DOHH2 (cell line): ENCODE measurements around the gene NTRK1.

Source experiments
- H3F3A ChIP-seq: fragments of 200-600 bp; sonication (generic), shearing (Covaris generic); 2 replicates; pipeline ENCODE4 v1.6.0; 2016; ENCODE audit warnings: antibody characterized with exemption, mild to moderate bottlenecking; ENCODE audit not compliant: control insufficient read depth, insufficient read depth
- H3K27ac ChIP-seq: fragments of 200-600 bp; sonication (generic); 2 replicates; pipeline ENCODE4 v1.5.1; 2014; ENCODE audit warnings: low read depth, mild to moderate bottlenecking, low read length, moderate library complexity
- H3K27me3 ChIP-seq: fragments of 200-600 bp; sonication (generic); 2 replicates; pipeline ENCODE4 v1.6.1; 2014; ENCODE audit warnings: mild to moderate bottlenecking, low read length, mixed read lengths; ENCODE audit not compliant: control insufficient read depth
- H3K36me3 ChIP-seq: fragments of 200-600 bp; sonication (generic); 2 replicates; pipeline ENCODE4 v1.6.1; 2014; ENCODE audit warnings: mild to moderate bottlenecking, low read length, moderate library complexity, mixed read lengths; ENCODE audit not compliant: control insufficient read depth
- H3K4me1 ChIP-seq: fragments of 200-600 bp; sonication (generic); 2 replicates; pipeline ENCODE4 v1.6.1; 2014; ENCODE audit warnings: mild to moderate bottlenecking, low read length, mixed read lengths; ENCODE audit not compliant: control insufficient read depth
- H3K4me2 ChIP-seq: fragments of 200-600 bp; sonication (generic); 2 replicates; pipeline ENCODE4 v1.6.0; 2014; ENCODE audit warnings: mild to moderate bottlenecking, low read length, moderate library complexity
- H3K4me3 ChIP-seq: fragments of 200-600 bp; sonication (generic); 2 replicates; pipeline ENCODE4 v1.5.1; 2014; ENCODE audit warnings: mild to moderate bottlenecking, low read length, mixed read lengths
- H3K79me2 ChIP-seq: fragments of 200-600 bp; sonication (generic); 2 replicates; pipeline ENCODE4 v1.6.1; 2014; ENCODE audit warnings: mild to moderate bottlenecking, low read length, mixed read lengths; ENCODE audit not compliant: control insufficient read depth
- H3K9me2 ChIP-seq: fragments of 200-600 bp; sonication (generic); replicated peaks from 2 replicates; pipeline ENCODE4 v1.6.1; 2014; ENCODE audit warnings: mild to moderate bottlenecking, low read length, mixed read lengths; ENCODE audit not compliant: control insufficient read depth
- H3K9me3 ChIP-seq: fragments of 200-600 bp; sonication (generic); 2 replicates; pipeline ENCODE4 v1.6.1; 2014; ENCODE audit warnings: antibody characterized with exemption, low read length, mixed read lengths; ENCODE audit not compliant: control insufficient read depth, insufficient read depth
- H4K20me1 ChIP-seq: fragments of 200-600 bp; sonication (generic); 2 replicates; pipeline ENCODE4 v1.6.0; 2014; ENCODE audit warnings: low read depth, mild to moderate bottlenecking, antibody characterized with exemption, low read length, moderate library complexity; ENCODE audit not compliant: control insufficient read depth, insufficient read depth
- EZH2phosphoT487 ChIP-seq: fragments of 200-600 bp; sonication (generic); IDR thresholded peaks from 2 replicates; pipeline ENCODE4 v1.6.1; 2017; ENCODE audit warnings: borderline replicate concordance, mild to moderate bottlenecking, antibody characterized with exemption, low read length, moderate library complexity, mixed read lengths
- TF ChIP-seq, protein P1 (sequence below): fragments of 200-600 bp; sonication (generic); IDR thresholded peaks from one replicate; pipeline ENCODE4 v1.5.1; 2014; ENCODE audit warnings: antibody characterized with exemption, mild to moderate bottlenecking, low read depth, low read length; ENCODE audit not compliant: poor library complexity, severe bottlenecking

The NTRK1 gene

DNA sequence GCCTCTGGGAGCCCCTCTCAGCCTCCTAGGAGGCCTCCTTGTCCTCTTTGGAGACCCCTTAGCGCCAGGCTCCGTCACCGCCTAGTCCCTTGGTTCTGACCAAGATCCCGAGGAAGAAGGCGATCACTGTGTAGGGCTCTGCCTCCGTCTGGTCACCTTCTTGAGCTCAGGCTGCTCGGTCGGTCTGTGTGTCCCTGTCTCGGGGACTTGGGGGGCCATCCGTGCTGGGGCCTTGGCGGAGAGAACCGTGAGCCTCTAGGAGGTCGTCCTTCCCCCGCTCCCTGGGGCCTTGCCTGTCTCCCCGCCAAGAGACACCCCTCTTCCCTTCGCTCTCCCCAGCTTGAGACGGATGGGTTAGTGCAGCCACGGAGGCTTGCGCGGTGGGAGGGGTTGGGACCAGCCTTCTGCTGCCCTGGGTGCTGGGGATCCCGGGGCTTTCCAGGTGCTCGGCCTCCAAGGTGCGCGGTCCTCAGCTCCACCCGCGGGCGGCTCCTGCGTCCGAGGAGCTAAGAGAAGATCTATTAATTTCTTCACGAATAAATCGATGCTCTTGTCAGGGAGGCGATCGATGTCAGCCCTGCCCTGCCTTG lies 1.0 kb upstream of the NTRK1 start:
- H4K20me1 ChIP-seq, result peaks cover 3% of the 10 kb centered on the region; the same call in 1 of the 2 replicates
- peaks cover 78% of the 10 kb centered on the region for H3K27me3 ChIP-seq
- H3K79me2 ChIP-seq, result no peaks in the 10 kb centered on the region
- no peak for TF ChIP-seq EZH2phosphoT487
- TF ChIP-seq, protein P1, sequence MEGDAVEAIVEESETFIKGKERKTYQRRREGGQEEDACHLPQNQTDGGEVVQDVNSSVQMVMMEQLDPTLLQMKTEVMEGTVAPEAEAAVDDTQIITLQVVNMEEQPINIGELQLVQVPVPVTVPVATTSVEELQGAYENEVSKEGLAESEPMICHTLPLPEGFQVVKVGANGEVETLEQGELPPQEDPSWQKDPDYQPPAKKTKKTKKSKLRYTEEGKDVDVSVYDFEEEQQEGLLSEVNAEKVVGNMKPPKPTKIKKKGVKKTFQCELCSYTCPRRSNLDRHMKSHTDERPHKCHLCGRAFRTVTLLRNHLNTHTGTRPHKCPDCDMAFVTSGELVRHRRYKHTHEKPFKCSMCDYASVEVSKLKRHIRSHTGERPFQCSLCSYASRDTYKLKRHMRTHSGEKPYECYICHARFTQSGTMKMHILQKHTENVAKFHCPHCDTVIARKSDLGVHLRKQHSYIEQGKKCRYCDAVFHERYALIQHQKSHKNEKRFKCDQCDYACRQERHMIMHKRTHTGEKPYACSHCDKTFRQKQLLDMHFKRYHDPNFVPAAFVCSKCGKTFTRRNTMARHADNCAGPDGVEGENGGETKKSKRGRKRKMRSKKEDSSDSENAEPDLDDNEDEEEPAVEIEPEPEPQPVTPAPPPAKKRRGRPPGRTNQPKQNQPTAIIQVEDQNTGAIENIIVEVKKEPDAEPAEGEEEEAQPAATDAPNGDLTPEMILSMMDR, result no peak
- no peaks in the 10 kb centered on the region for H3K36me3 ChIP-seq
- no peaks in the 10 kb centered on the region for H3K9me3 ChIP-seq
- no peaks in the 10 kb centered on the region for H3F3A ChIP-seq
- H3K4me2 ChIP-seq, result peak overlapping the region; percentile 57
- no peak overlapping the region for H3K27ac ChIP-seq
- H3K4me1 ChIP-seq, result peaks cover 10% of the 10 kb centered on the region
- H3K9me2 ChIP-seq, result no peaks in the 10 kb centered on the region
- H3K4me3 ChIP-seq, result no peak overlapping the region

GRCh38 chr1:156860113-156860627 lies 495 bp upstream of the NTRK1 start:
- H3K4me1 ChIP-seq, result peaks cover 10% of the 10 kb centered on the region
- no peaks in the 10 kb centered on the region for H3F3A ChIP-seq
- H3K4me3 ChIP-seq, result peak overlapping the region; percentile 54
- peaks cover 78% of the 10 kb centered on the region for H3K27me3 ChIP-seq
- H3K9me2 ChIP-seq, result no peaks in the 10 kb centered on the region
- peak overlapping the region; percentile 57 for H3K4me2 ChIP-seq
- no peak for TF ChIP-seq EZH2phosphoT487
- TF ChIP-seq, protein P1, result peak; percentile 86
- H3K79me2 ChIP-seq, result no peaks in the 10 kb centered on the region
- H3K27ac ChIP-seq, result no peak overlapping the region
- H4K20me1 ChIP-seq, result 0 out of 2 replicates have a peak, but pooled peaks cover 3% of the 10 kb centered on the region
- no peaks in the 10 kb centered on the region for H3K9me3 ChIP-seq
- H3K36me3 ChIP-seq, result no peaks in the 10 kb centered on the region

DNA sequence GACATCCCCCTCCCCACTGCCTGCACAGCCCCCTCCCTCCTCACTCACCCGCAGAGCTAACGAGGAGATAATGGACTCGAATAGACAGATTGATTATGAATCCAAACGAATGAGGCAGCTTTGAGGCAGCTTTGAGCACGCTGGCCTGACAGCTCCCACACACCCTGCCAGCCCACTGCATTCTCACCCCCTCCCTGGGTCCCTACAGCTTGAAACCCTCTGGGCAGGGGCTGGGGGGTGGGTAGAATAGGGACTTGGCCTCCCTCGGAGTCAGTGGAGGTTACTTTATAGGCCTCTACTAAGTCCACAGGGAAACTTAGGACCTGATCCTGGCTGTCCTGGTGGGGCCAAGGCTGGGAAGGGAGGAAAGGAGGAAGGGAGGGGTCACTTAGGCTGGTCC lies 1.9 kb downstream of the NTRK1 start:
- Histone ChIP-seq H3K36me3 (no peaks in the 10 kb centered on the region), H3K4me3 (no peak overlapping the region), H3K27me3 (peaks cover 63% of the 10 kb centered on the region), H3K9me2 (no peaks in the 10 kb centered on the region), H4K20me1 (0 out of 2 replicates have a peak, but pooled peaks cover 3% of the 10 kb centered on the region), H3K27ac (no peak overlapping the region), H3K79me2 (no peaks in the 10 kb centered on the region), H3F3A (no peaks in the 10 kb centered on the region), H3K4me2 (no peak overlapping the region), H3K4me1 (peaks cover 10% of the 10 kb centered on the region), H3K9me3 (no peaks in the 10 kb centered on the region)
- TF ChIP-seq, protein P1, result no peak
- TF ChIP-seq EZH2phosphoT487, result no peak
